Skeletal muscle cell (primary cell): ENCODE results near the gene ATP10A.

ENCODE experiments used
- DNase-seq: peaks from one replicate; pipeline ENCODE4 v3.0.0-alpha.2; 2010; ENCODE audit warnings: low read depth
- H3K4me3 ChIP-seq: 2 replicates; pipeline ENCODE4 v1.5.1; 2011; ENCODE audit warnings: low read depth, mild to moderate bottlenecking, control low read depth, low read length, moderate library complexity

The ATP10A gene

GRCh38 chr15:25797936-25798901, 64.9 kb downstream of the ATP10A start:
- no peak for DNase-seq
- H3K4me3 ChIP-seq, result no peak overlapping the region

GRCh38 chr15:25797511-25797935, 65.6 kb downstream of the ATP10A start:
- H3K4me3 ChIP-seq, result no peak overlapping the region
- no peak for DNase-seq

DNA sequence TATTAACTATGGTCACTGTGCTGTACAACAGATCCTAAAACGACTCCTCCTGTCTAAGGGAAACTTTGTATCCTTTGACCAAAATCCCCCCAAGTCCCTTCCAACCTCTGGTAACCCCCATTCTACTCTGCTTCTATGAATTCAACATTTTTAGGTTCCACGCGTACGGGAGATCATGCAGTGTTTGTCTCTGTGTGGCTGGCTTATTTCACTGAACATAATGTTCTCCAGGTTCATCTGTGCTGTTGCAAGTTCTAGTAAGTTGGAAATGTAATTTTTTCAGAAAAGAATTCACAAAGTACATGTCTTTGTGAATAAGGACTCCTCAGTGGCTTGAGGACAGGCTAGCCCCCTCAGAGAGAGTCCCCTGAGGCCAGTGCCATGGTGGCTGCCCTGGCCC, 66.1 kb downstream of the ATP10A start:
- H3K4me3 ChIP-seq, result no peak overlapping the region
- DNase-seq, result no peak

DNA sequence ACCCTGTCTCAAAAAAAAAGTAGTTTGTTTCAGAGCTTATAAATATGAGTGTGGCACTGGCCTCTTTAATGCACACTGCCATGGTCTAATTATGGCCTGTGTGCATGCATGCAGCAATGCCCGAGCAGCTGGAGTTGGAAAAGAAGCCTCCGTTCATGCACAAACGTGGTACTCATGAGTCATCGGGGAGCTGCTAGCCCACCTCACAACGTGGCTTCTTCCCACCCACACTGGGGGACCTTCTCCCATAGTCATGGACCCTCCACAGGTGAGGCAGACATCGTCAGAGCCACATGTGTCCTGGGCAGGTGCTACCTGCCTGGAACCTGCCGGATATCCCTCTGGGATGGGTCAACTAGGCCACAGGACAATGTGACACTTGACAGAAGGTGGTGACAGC, 66.7 kb downstream of the ATP10A start:
- DNase-seq, result no peak
- no peak overlapping the region for H3K4me3 ChIP-seq

DNA sequence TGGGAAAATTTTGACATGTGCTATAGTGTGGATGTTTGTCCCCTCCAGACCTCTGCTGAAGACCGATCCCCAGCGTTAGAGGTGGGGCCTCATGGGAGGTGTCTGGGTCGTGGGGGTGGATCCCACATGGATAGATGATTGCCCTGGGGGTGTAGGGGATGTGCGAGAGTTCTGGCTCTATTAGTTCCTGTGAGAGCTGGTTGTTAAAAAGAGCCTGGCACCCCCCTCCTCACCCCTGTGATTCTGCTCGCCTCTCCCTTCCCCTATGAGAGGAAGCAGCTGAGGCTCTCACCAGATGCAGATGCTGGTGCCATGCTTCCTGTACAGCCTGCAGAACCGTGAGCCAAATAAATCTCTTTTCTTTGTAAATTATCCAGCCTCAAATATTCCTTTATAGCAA, 67.4 kb downstream of the ATP10A start:
- no peak for DNase-seq
- H3K4me3 ChIP-seq, result no peak overlapping the region

DNA sequence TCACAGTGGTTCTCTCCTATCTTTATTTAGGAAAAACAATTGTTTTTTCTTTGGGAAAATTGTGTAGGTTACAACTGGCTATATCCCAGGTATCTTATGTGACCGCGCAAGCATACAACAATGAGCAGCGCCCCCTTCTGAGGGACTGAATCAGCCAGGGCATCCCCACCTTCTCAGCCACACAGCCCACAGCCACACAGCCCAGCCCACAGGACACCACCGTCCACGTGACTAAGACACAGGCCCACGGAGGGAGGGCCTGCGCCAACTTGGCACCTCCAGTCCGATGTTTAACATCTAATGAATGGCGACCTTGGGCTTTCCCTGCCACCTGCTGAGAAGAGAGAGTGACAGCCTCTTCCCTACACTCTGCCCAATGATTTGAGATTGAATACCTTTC, 68.1 kb downstream of the ATP10A start:
- H3K4me3 ChIP-seq, result no peak overlapping the region
- no peak for DNase-seq

DNA sequence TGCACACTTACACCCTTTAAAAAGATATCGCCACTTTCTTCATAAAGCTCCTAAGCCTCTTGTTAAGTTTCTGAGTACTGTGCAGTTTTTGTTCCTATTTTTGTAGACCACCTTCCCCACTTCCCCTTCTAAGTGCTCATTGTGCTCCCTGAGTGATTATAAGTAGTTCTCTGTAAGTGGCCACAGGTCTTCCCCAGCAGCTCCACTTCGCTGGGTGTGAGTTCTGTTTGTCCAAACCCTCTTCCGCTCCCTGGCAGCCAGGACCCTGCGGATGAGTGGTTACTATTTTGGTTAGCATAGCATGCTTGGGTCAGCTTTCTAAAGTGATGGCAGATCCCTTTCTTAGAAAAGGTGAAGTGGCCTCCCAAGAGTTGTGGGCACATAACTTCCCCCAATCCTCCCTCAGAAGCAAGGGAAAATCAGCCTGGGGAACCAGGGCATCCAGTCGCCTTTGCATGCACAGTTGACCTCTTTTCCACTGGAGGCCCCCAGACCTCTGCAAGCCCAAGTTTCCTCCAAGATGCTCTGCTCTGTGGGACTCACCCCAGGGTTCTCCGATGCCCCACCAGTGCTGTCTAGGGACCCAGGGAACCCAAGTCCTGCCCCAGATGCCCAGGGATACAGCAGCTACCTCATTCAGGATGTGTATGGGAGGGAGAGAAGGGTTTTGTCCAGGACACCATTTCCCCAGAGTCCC, 69.6 kb downstream of the ATP10A start:
- DNase-seq, result no peak
- no peak overlapping the region for H3K4me3 ChIP-seq

- no peak for DNase-seq
- no peak overlapping the region for H3K4me3 ChIP-seq
Measured at GRCh38 chr15:25792128-25792527, 71.0 kb downstream of the ATP10A start.

GRCh38 chr15:25790000-25790660, 73.0 kb downstream of the ATP10A start:
- H3K4me3 ChIP-seq, result no peak overlapping the region
- peak; percentile 79 for DNase-seq

DNA sequence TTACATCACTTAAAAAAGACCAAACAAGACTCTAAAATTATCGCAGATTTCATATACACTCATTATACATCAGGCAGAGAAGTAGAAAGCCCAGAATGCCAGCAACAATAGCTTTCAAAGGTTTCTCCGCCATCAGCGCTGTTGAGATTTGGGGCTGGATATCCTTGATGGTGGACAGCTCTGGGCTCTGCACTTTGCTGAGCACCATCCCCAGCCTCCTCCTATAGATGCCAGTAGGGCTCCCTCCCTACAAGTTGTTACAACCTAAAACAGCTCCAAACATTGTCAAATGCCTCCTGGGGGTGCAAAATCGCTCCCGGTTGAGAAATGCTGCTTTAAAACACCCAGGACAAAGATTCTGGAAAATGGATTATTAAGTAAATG, 73.5 kb downstream of the ATP10A start:
- DNase-seq, result no peak
- no peak overlapping the region for H3K4me3 ChIP-seq

- H3K4me3 ChIP-seq, result no peak overlapping the region
- DNase-seq, result no peak
Measured at GRCh38 chr15:25789211-25789610, 73.9 kb downstream of the ATP10A start.

- H3K4me3 ChIP-seq, result no peak overlapping the region
- DNase-seq, result no peak
Measured at GRCh38 chr15:25787855-25788520, 75.1 kb downstream of the ATP10A start.

- no peak for DNase-seq
- H3K4me3 ChIP-seq, result no peak overlapping the region
Measured at GRCh38 chr15:25787381-25787780, 75.7 kb downstream of the ATP10A start.

GRCh38 chr15:25786040-25786439, 77.1 kb downstream of the ATP10A start:
- DNase-seq, result no peak
- H3K4me3 ChIP-seq, result no peak overlapping the region

- DNase-seq, result no peak
- no peak overlapping the region for H3K4me3 ChIP-seq
Measured at GRCh38 chr15:25785641-25786025, 77.5 kb downstream of the ATP10A start.

DNA sequence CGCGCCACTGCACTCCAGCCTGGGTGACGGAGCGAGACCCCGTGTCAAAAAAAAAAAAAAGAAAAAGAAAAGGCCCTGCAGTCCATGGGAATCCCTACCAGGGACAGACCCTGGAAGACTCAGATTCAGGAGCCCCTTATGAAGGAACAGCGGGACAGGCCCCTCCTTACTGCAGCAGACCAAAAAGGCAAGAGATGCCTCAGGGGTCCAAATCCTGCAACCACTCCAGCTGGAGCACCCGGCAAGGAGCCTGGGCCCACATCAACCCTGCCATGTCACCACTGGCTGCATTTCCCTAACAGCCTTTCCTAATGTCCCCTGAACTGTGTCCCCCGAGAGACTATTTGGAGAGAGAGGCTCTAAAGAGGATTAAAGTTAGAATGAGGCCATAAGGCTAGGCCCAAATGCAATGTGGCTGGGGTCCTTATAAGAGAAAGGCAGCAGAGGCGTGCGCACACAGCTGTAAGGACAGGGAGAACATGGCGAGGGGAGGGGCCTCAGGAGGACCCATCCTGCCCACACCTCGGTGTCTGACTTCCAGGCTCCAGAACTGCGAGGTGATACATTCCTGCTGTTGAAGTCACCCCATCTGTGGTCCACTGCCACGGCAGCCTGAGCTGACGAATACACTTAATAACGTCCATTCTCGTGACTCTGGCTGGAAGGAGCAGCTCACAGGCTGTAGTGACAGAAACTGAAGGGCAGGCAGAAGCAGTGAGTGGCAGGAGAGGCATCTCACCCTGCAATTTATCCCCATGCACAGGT, 78.1 kb downstream of the ATP10A start:
- no peak overlapping the region for H3K4me3 ChIP-seq
- peak; percentile 66 for DNase-seq

DNA sequence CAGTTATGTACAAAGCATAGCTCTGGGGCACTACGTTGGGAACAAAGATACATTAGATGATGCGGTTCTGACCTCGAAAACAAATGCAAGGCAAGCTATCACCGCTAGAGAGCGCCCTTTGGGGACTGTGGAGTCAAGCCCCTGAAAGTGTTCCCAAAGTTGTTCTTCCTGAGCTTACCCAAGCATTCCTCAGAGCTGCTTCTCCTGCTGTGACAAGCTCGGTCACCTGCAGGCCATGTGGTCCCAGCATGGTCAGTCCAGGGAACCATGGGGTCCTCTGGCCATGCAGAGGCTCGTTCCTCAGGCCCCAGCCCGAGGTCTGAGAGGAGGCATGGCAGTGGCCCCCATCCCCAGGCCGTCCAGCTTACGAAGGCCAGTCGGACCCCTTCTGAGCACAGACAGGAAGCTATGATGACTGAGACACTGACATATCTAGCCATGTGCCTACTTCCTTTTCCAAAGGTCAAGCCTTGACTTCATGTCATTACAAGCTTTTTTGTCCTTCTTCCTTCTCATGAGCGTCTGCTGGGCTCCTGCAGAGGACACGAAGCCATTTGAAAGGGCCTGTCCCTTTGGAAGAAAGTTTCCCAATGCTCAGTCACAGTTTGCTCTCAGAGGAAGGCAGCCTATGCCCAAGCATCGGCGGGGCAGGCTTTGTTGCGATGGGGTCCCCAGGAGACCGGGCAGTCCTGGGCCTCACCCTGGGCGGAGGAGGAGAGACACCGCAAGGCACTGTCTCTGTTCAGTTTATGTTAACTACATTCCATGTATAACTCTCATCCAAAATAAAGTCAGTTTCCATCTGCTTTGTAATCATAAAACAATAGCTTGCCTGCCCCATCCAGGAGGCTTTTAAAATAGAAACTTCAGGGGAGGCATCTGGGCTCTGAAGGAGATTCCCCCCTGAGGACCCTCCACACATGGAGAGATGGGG, 79.3 kb downstream of the ATP10A start:
- H3K4me3 ChIP-seq, result no peak overlapping the region
- DNase-seq, result no peak

- H3K4me3 ChIP-seq, result no peak overlapping the region
- DNase-seq, result no peak
Measured at GRCh38 chr15:25783134-25783533, 80.0 kb downstream of the ATP10A start.
